Measurements from ENCODE around the gene CAMKMT. TPM values are rescaled to one million over a fixed set of nuclear protein-coding genes. Genes with fewer than 3 reads are reported as not detected.

Gene CAMKMT
- total and polyA plus RNA-seq, 2 experiments from 2014 or later: 26.5 to 29.5 TPM

GRCh38 chr2:44742057-44742456, 380.3 kb downstream of the CAMKMT start:
- Histone ChIP-seq H3K4me2 (no peak overlapping the region), H3K27ac (ENCODE audit: low read depth) (no peak overlapping the region), H3K4me1 (ENCODE audit: insufficient read depth) (peaks cover 36% of the 10 kb centered on the region), H3K27me3 (ENCODE audit: insufficient read depth) (no peaks in the 10 kb centered on the region), H4K20me1 (replicated peaks; ENCODE audit: insufficient read depth) (no peaks in the 10 kb centered on the region), H3K4me3 (no peak overlapping the region), H3K36me3 (ENCODE audit: insufficient read depth) (no peaks in the 10 kb centered on the region), H2AFZ (no peak overlapping the region), H3F3A (replicated peaks; ENCODE audit: low read depth) (no peaks in the 10 kb centered on the region), H3K79me2 (replicated peaks; ENCODE audit: insufficient read depth) (no peaks in the 10 kb centered on the region), H3K9me2 (ENCODE audit: insufficient read depth) (0 out of 2 replicates have a peak, but pooled peaks cover 3% of the 10 kb centered on the region)
- Mint-ChIP-seq H3K27me3 (ENCODE audit: insufficient read depth, low read depth, poor library complexity) (no peaks in the 10 kb centered on the region), H3K36me3 (ENCODE audit: low read depth) (peaks cover 6% of the 10 kb centered on the region), H3K4me1 (peaks cover 26% of the 10 kb centered on the region), H3K4me3 (no peak overlapping the region), H3K27ac (no peak overlapping the region), H3K9me3 (peaks cover 7% of the 10 kb centered on the region; the same call in 2 of the 3 replicates)
- no peak for TF ChIP-seq ZNF331 (CRISPR knock-in tag; IDR thresholded peaks at IDR 0.05; ENCODE audit: low read depth)
- TF ChIP-seq REST (IDR thresholded peaks at IDR 0.05; ENCODE audit: unreplicated experiment): no peak
- no peak for TF ChIP-seq EZH2phosphoT487 (IDR thresholded peaks at IDR 0.05; ENCODE audit: unreplicated experiment)
- no peak for TF ChIP-seq POLR2AphosphoS5 (IDR thresholded peaks at IDR 0.05; ENCODE audit: low read depth)
- DNase-seq (ENCODE audit: low spot score) (no peak), ATAC-seq (no peak)

- no peak overlapping the region for H3K27ac ChIP-seq (ENCODE audit: low read depth)
- peaks cover 39% of the 10 kb centered on the region for H3K4me1 Mint-ChIP-seq
- H3K27me3 ChIP-seq (ENCODE audit: insufficient read depth): no peaks in the 10 kb centered on the region
- H3K4me3 ChIP-seq: no peak overlapping the region
- H3K4me2 ChIP-seq: no peak overlapping the region
- H2AFZ ChIP-seq: no peak overlapping the region
- H3F3A ChIP-seq (replicated peaks; ENCODE audit: low read depth): no peaks in the 10 kb centered on the region
- no peaks in the 10 kb centered on the region for H4K20me1 ChIP-seq (replicated peaks; ENCODE audit: insufficient read depth)
- no peaks in the 10 kb centered on the region for H3K79me2 ChIP-seq (replicated peaks; ENCODE audit: insufficient read depth)
- H3K4me1 ChIP-seq (ENCODE audit: insufficient read depth): peaks cover 46% of the 10 kb centered on the region
- ATAC-seq (no peak), DNase-seq (ENCODE audit: low spot score) (no peak)
- no peaks in the 10 kb centered on the region for H3K36me3 ChIP-seq (ENCODE audit: insufficient read depth)
- no peaks in the 10 kb centered on the region for H3K9me2 ChIP-seq (ENCODE audit: insufficient read depth)
- H3K4me3 Mint-ChIP-seq: no peak overlapping the region
- no peak overlapping the region for H3K27ac Mint-ChIP-seq
- no peaks in the 10 kb centered on the region for H3K9me3 Mint-ChIP-seq
- no peaks in the 10 kb centered on the region for H3K36me3 Mint-ChIP-seq (ENCODE audit: low read depth)
- no peaks in the 10 kb centered on the region for H3K27me3 Mint-ChIP-seq (ENCODE audit: insufficient read depth, low read depth, poor library complexity)
- no peak for TF ChIP-seq ETS1 (IDR thresholded peaks at IDR 0.05)
- TF ChIP-seq CTCF (conservative IDR thresholded peaks at IDR 0.05; ENCODE audit: low read depth in 2 of 2): no peak
- TF ChIP-seq NANOG (IDR thresholded peaks at IDR 0.05; ENCODE audit: borderline replicate concordance): no peak
- TF ChIP-seq EZH2phosphoT487 (IDR thresholded peaks at IDR 0.05; ENCODE audit: unreplicated experiment): no peak
- no peak for TF ChIP-seq EZH2 (IDR thresholded peaks at IDR 0.05; ENCODE audit: low read depth, unreplicated experiment)
- no peak for TF ChIP-seq CREB1 (CRISPR knock-in tag; IDR thresholded peaks at IDR 0.05; ENCODE audit: low read depth)
- no peak for TF ChIP-seq STAT1 (IDR thresholded peaks at IDR 0.05; ENCODE audit: unreplicated experiment)
- TF ChIP-seq ZNF114 (CRISPR knock-in tag; IDR thresholded peaks at IDR 0.05): no peak
Observed at GRCh38 chr2:44743473-44743872, 381.7 kb downstream of the CAMKMT start.

All from GM23338 (cell line).